Muscle of back (tissue), 11 donors: ENCODE data around the gene RHBG. TPM values are rescaled to one million over a fixed set of nuclear protein-coding genes. Genes with fewer than 3 reads are reported as not detected.

ENCODE experiments used
- DNase-seq, 3 donors: peaks; one replicate each; pipeline versions ENCODE4 v3.0.0 to v3.0.0-alpha.2; 2013
- polyA plus RNA-seq, 10 donors: library from polyadenylated mRNA; unstranded; fragments of 120-200 nt; gene quantifications; one replicate each; pipeline ENCODE4 v1.2.1, GENCODE V29; 2013; ENCODE audit not compliant: insufficient read length in 10 of 10

RHBG gene
- polyA plus RNA-seq, 10 donors, result 0.15 TPM; not detected in 8

GRCh38 chr1:156386134-156386901, 17.3 kb downstream of the RHBG start:
- no peak for DNase-seq

DNA sequence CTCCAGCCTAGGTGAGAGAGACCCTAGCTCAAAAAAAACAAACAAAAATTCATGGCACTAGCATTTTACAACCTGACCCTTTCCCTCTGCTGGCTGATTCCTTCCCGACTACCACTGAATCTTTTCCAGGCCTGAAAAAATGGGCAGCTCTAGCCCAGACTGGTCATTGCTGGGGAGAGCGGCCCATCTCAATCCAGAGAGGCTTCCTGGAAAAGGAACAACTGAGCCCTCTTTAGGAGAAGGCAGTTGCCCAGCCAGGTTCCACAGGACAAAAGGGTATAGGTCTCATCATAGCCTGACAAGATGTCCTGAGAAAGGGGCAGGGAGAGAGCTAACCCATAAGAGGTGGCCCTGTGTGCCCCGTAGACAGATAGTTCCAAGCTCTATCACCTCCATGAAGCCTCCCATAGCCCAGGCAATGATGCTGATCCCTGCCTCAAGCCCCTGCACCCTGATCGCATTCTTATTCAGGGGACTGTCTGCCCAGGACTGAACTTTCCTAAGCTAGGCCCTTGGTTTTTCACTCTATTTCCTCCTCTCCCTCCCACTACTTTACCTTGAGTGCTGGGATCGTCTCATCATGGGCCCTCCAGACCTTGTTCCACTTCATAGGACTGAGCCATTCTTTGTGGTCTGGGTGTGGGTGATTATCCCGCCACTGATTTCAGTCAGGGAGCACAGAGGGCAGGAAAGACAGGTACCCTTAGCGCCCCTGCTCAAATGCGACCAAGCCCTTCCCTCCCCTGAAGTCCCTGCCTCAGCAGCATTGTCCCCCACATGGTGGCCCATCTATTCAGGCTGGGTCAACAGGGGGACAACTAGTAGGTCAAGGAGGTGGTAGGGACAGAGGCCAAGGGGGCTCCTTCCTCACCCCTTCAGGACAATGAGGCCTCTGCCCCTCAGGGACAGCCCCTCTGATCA, 18.2 kb downstream of the RHBG start:
- no peak for DNase-seq

GRCh38 chr1:156387870-156388173, 18.8 kb downstream of the RHBG start:
- peak in 1 of 3 donors; percentile 39 for DNase-seq

GRCh38 chr1:156388174-156389137, 19.4 kb downstream of the RHBG start:
- DNase-seq, result no peak

GRCh38 chr1:156389311-156389710, 20.3 kb downstream of the RHBG start:
- DNase-seq, result no peak

- DNase-seq, result no peak
Observed at GRCh38 chr1:156390469-156391365, 21.7 kb downstream of the RHBG start.

GRCh38 chr1:156391366-156391677, 22.3 kb downstream of the RHBG start:
- DNase-seq, result no peak

DNA sequence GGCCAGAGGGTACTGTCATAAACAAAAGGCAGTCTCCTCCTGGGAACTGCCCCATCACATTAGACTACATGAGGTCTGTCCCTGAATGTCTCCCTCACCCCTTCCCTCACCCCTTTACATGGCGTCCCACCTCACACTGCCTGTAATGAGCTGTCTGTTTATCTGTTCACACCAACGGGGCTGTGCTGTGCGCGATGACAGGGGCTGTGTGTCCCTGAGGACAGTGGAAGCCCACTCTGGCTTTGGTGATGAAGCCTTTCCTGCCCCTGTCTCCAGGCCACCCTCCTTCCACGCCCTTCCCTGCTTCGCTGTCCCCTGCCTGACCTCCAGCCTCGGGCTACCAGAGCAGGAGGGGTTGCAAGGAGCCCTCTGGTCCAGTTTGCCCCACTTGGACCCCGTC, 22.7 kb downstream of the RHBG start:
- no peak for DNase-seq

DNA sequence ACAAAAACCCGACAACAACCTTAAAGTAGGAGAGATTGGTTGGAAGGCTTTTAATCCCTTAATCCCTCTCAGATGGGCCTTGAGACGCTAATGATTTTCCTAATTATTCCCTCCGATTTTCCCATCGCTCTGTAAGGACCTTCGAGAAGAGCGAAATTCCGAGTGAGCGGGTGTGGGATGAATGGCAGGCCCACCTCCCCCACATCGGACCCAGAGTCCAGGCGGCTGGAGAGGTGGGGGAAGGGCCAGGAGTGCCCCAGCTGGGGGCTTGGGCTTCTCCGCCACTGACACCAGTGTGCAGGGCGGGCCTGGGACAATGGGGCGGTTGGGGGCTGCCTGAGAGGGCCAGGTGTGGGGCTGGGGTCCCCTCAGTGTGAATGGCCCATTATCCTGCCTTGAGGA, 23.4 kb downstream of the RHBG start:
- no peak for DNase-seq

- DNase-seq, result no peak
Observed at GRCh38 chr1:156393095-156393494, 24.1 kb downstream of the RHBG start.

- DNase-seq, result no peak
Observed at GRCh38 chr1:156394082-156394481, 25.1 kb downstream of the RHBG start.

GRCh38 chr1:156394835-156395461, 25.9 kb downstream of the RHBG start:
- DNase-seq, result no peak

GRCh38 chr1:156399355-156400125, 30.5 kb downstream of the RHBG start:
- DNase-seq, result no peak

- DNase-seq, result no peak
Observed at GRCh38 chr1:156400191-156400935, 31.4 kb downstream of the RHBG start.

- no peak for DNase-seq
Observed at GRCh38 chr1:156401041-156401574, 32.1 kb downstream of the RHBG start.

DNA sequence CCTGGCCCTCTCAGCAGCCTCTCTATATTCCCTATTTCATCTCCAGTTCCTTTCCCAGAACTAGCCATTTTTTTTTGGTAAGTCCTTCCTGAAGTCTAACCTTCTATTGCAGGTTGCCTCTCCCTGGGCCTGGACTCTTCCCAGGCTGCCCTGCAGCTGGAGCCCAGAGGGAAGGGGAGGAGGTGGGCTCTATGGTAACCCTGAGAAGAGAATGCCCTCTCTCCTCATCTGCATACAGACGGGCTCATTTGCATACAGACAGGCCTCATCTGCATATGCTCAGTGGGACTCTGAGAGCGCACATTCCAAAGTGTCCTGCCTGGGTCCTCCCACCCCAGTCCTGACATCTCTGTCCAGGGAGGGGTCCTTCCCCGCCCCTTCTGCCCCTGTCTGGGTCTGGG, 32.7 kb downstream of the RHBG start:
- no peak for DNase-seq

GRCh38 chr1:156402331-156403020, 33.5 kb downstream of the RHBG start:
- no peak for DNase-seq

GRCh38 chr1:156405670-156406069, 36.7 kb downstream of the RHBG start:
- DNase-seq, result no peak
